IMR-90 (cell line): ENCODE data around the gene S100A12. TPM values are rescaled to one million over a fixed set of nuclear protein-coding genes. Genes with fewer than 3 reads are reported as not detected.

Source experiments
- ATAC-seq: fragments of 200-7000 bp; cut with Tn5 transposase; 2 replicates; pipeline ENCODE4 v1.9.1; 2020; ENCODE audit warnings: low read depth, mild to moderate bottlenecking, moderate library complexity
- BruUV-seq: library from RNA; stranded (reverse); fragments of 400-500 nt; replicated peaks from 2 replicates; lab custom pipeline; 2021; lab: Mats Ljungman, UMichigan
- CTCF ChIA-PET: fragments of 300-600 bp; formaldehyde crosslinking; extraction: SDS; loops from one replicate; lab custom pipeline; 2021; ENCODE audit warnings: antibody characterized with exemption; lab: Yijun Ruan, JAX
- POLR2A ChIA-PET: fragments of 300-600 bp; sonication (Branson Sonifier 250); formaldehyde crosslinking; loops from one replicate; lab custom pipeline; 2022; ENCODE audit warnings: antibody characterized with exemption; ENCODE audit not compliant: unreplicated experiment; lab: Charles Lee
- DNase-seq: peaks from one replicate; pipeline ENCODE4 v3.0.0; 2013
- H2AFZ ChIP-seq: replicated peaks from 2 replicates; pipeline ENCODE3; 2013; ENCODE audit warnings: low read length, mild to moderate bottlenecking; ENCODE audit not compliant: poor library complexity
- H2AK5ac ChIP-seq: 2 replicates; pipeline ENCODE4 v1.6.1; 2013; ENCODE audit warnings: low read depth, low read length, inconsistent platforms
- H2AK9ac ChIP-seq: replicated peaks from 2 replicates; pipeline ENCODE3; 2013; ENCODE audit warnings: mild to moderate bottlenecking, low read depth, low read length, moderate library complexity; ENCODE audit not compliant: poor library complexity
- H2BK120ac ChIP-seq: 2 replicates; pipeline ENCODE4 v1.6.1; 2013; ENCODE audit warnings: low read depth, low read length, inconsistent platforms
- H2BK15ac ChIP-seq: 3 replicates; pipeline ENCODE4 v1.6.1; 2013; ENCODE audit warnings: low read depth, low read length, inconsistent platforms
- H2BK20ac ChIP-seq: 2 replicates; pipeline ENCODE4 v1.6.1; 2013; ENCODE audit warnings: low read depth, mild to moderate bottlenecking, inconsistent platforms, low read length, moderate library complexity
- H2BK5ac ChIP-seq: 2 replicates; pipeline ENCODE4 v1.6.1; 2013; ENCODE audit warnings: mild to moderate bottlenecking, low read depth, low read length, inconsistent platforms; ENCODE audit not compliant: poor library complexity, severe bottlenecking
- H3K14ac ChIP-seq: replicated peaks from 2 replicates; pipeline ENCODE4 v1.6.1; 2013; ENCODE audit warnings: low read depth, low read length, inconsistent platforms
- H3K18ac ChIP-seq: 2 replicates; pipeline ENCODE4 v1.6.1; 2013; ENCODE audit warnings: low read depth, low read length, control low read depth
- H3K23ac ChIP-seq: 2 replicates; pipeline ENCODE4 v1.6.1; 2013; ENCODE audit warnings: low read depth, low read length, inconsistent platforms
- H3K27ac ChIP-seq: 2 replicates; pipeline ENCODE4 v1.5.1; 2013; ENCODE audit warnings: mild to moderate bottlenecking, control low read depth, low read length; ENCODE audit not compliant: insufficient read depth
- H3K27me3 ChIP-seq: 2 replicates; pipeline ENCODE4 v1.6.1; 2013; ENCODE audit warnings: low read length; ENCODE audit not compliant: control insufficient read depth, insufficient read depth
- H3K36me3 ChIP-seq: 2 replicates; pipeline ENCODE4 v1.6.1; 2013; ENCODE audit warnings: low read length, mixed read lengths; ENCODE audit not compliant: control insufficient read depth, insufficient read depth
- H3K4ac ChIP-seq: 2 replicates; pipeline ENCODE4 v1.6.1; 2013; ENCODE audit warnings: low read depth, low read length, inconsistent platforms
- H3K4me1 ChIP-seq: 2 replicates; pipeline ENCODE4 v1.6.1; 2013; ENCODE audit warnings: low read length, mixed read lengths; ENCODE audit not compliant: control insufficient read depth, insufficient read depth
- H3K4me2 ChIP-seq: 2 replicates; pipeline ENCODE4 v1.6.1; 2013; ENCODE audit warnings: low read depth, mild to moderate bottlenecking, control low read depth, low read length, moderate library complexity
- H3K4me3 ChIP-seq: 2 replicates; pipeline ENCODE4 v1.5.1; 2013; ENCODE audit warnings: low read depth, mild to moderate bottlenecking, control low read depth, low read length, moderate library complexity; ENCODE audit not compliant: insufficient read depth
- H3K56ac ChIP-seq: 2 replicates; pipeline ENCODE4 v1.6.1; 2013; ENCODE audit warnings: low read length, inconsistent platforms; ENCODE audit not compliant: insufficient read depth; ENCODE audit errors: extremely low read depth
- H3K79me1 ChIP-seq, 2 experiments: 2 replicates each; pipeline ENCODE4 v1.6.1; 2013; ENCODE audit warnings: low read length in 2 of 2, inconsistent platforms in 1 of 2, low read depth in 1 of 2
- H3K9ac ChIP-seq: 2 replicates; pipeline ENCODE4 v1.6.1; 2013; ENCODE audit warnings: low read depth, low read length, control low read depth
- H3K9me1 ChIP-seq: 2 replicates; pipeline ENCODE4 v1.6.1; 2013; ENCODE audit warnings: low read length, inconsistent platforms; ENCODE audit not compliant: insufficient read depth
- H3K9me3 ChIP-seq: 2 replicates; pipeline ENCODE4 v1.6.1; 2013; ENCODE audit warnings: low read length; ENCODE audit not compliant: control insufficient read depth, insufficient read depth
- H4K20me1 ChIP-seq: 2 replicates; pipeline ENCODE4 v1.6.1; 2013; ENCODE audit warnings: low read length, inconsistent platforms; ENCODE audit not compliant: insufficient read depth
- H4K5ac ChIP-seq: 2 replicates; pipeline ENCODE4 v1.6.1; 2013; ENCODE audit warnings: mild to moderate bottlenecking, low read depth, low read length, control low read depth
- H4K8ac ChIP-seq, 2 experiments: 2 replicates each; pipeline ENCODE4 v1.6.1; 2013; ENCODE audit warnings: low read depth in 2 of 2, low read length in 2 of 2, control low read depth in 1 of 2, inconsistent platforms in 1 of 2
- H4K91ac ChIP-seq: 2 replicates; pipeline ENCODE4 v1.6.1; 2013; ENCODE audit warnings: low read depth, low read length, inconsistent platforms; ENCODE audit not compliant: insufficient read depth
- NFE2L2 ChIP-seq: fragments of 150-350 bp; IDR thresholded peaks from 2 replicates; pipeline ENCODE4 v1.6.1; 2016; ENCODE audit warnings: low read depth, mild to moderate bottlenecking, low read length
- POLR2A ChIP-seq: IDR thresholded peaks from 2 replicates; pipeline ENCODE4 v1.6.1; 2012; ENCODE audit warnings: mild to moderate bottlenecking, low read depth, low read length
- WGBS, 2 experiments: methylation state at CpG; one replicate each; pipeline versions ENCODE4 v1.1.5 to v1.1.7; 2013; ENCODE audit warnings: missing lambda C conversion rate in 2 of 2; ENCODE audit not compliant: insufficient read length in 1 of 2; ENCODE audit errors: extremely low coverage in 2 of 2; 5-methylcytosine and 5-hydroxymethylcytosine counted together
- dilution Hi-C: fragments of 300-500 bp; cut with HindIII; formaldehyde crosslinking; loops from one replicate; pipeline ENCODE4 v1.14.3; 2018; ENCODE audit warnings: low sequenced_read_pairs; ENCODE audit not compliant: unreplicated experiment
- in situ Hi-C: fragments of 300-500 bp; cut with MboI; formaldehyde crosslinking; loops from 3 replicates; pipeline ENCODE4 v1.14.3; 2019; ENCODE audit warnings: low sequenced_read_pairs, inconsistent platforms, mixed read lengths
- intact Hi-C: fragments of 100-400 bp; cut with micrococcal nuclease; formaldehyde crosslinking; loops from 2 replicates; pipeline ENCODE4 v1.10.0; 2022
- polyA plus RNA-seq, 3 experiments: library from polyadenylated mRNA; depleted of rRNA; stranded (reverse); fragments of >200 nt; gene quantifications; 2 replicates each; pipeline ENCODE4 v1.2.3, GENCODE V29; 2012; ENCODE audit warnings: low replicate concordance in 1 of 3
- total RNA-seq: library from RNA; depleted of rRNA; stranded (reverse); fragments of >200 nt; gene quantifications from 2 replicates; pipeline ENCODE4 v1.2.3, GENCODE V29; 2012

Gene S100A12
- total and polyA plus RNA-seq, 2 of the 4 experiments (the other 2 are of a cell fraction): not detected

- no peak within 1 kb of the TSS for H3K56ac ChIP-seq
- H3K79me1 ChIP-seq: no peaks in the 10 kb centered on the region
- no peak within 1 kb of the TSS for H3K4me3 ChIP-seq
- no peak within 1 kb of the TSS for H4K8ac ChIP-seq
- H3K9me3 ChIP-seq: no peaks in the 10 kb centered on the region
- ChIA-PET POLR2A (no interaction called here), CTCF (interaction anchor here (0.6 to 1.8 kb wide), 2 partner anchors 134 to 137 kb away, joined by 4 to 7 read pairs; no protein-coding TSS in a partner anchor)
- no peaks in the 10 kb centered on the region for H4K20me1 ChIP-seq
- no peaks in the 10 kb centered on the region for H3K36me3 ChIP-seq
- ATAC-seq (no peak), DNase-seq (no peak)
- no peak within 1 kb of the TSS for H4K91ac ChIP-seq
- no peak within 1 kb of the TSS for H3K18ac ChIP-seq
- no peak within 1 kb of the TSS for H3K14ac ChIP-seq
- no peak within 1 kb of the TSS for H2BK15ac ChIP-seq
- TF ChIP-seq POLR2A: no peak
- TF ChIP-seq NFE2L2: peak; percentile 31; the same call in 1 of the 2 replicates
- 71% methylated on average over 8 of the region's 11 CpGs; no CpG with 5 or more reads in 1 of the 2 experiments for WGBS, 2 experiments
- H3K27ac ChIP-seq: no peak within 1 kb of the TSS
- H2BK20ac ChIP-seq: no peak within 1 kb of the TSS
- no peaks in the 10 kb centered on the region for H3K9me1 ChIP-seq
- H3K27me3 ChIP-seq: peaks cover 12% of the 10 kb centered on the region; the same call in 1 of the 2 replicates
- no peak within 1 kb of the TSS for H3K4ac ChIP-seq
- no peak within 1 kb of the TSS for H2AK9ac ChIP-seq
- no peak within 1 kb of the TSS for H2AK5ac ChIP-seq
- intact Hi-C loops (no loop called here), dilution Hi-C loops (no loop called here), in situ Hi-C loops (no loop called here)
- H2BK120ac ChIP-seq: no peak within 1 kb of the TSS
- no peak within 1 kb of the TSS for H3K23ac ChIP-seq
- H3K9ac ChIP-seq: no peak within 1 kb of the TSS
- H4K5ac ChIP-seq: no peak within 1 kb of the TSS
- H3K4me2 ChIP-seq: no peak within 1 kb of the TSS
- no peak within 1 kb of the TSS for H2BK5ac ChIP-seq
- BruUV-seq: no TSS peak
- no peak within 1 kb of the TSS for H2AFZ ChIP-seq
- H3K4me1 ChIP-seq: no peaks in the 10 kb centered on the region
Measured at GRCh38 chr1:153357853-153358690, 17.3 kb downstream of the S100A12 start, which contains the start of gene S100A9. Gene S100A9 (plus strand): TSS chr1:153357854. CDS start chr1:153358284, 430 bp downstream.
